HepG2 (cell line): ENCODE results near the gene LAMA5. TPM values are rescaled to one million over a fixed set of nuclear protein-coding genes. Genes with fewer than 3 reads are reported as not detected.

Source experiments
- ATF3 ChIP-seq: sonication (generic); formaldehyde crosslinking; IDR thresholded peaks from 2 replicates; pipeline ENCODE4 v1.4.0; 2020; ENCODE audit warnings: missing genetic modification reagents
- CENPT ChIP-seq: sonication (generic); formaldehyde crosslinking; IDR thresholded peaks from 2 replicates; pipeline ENCODE4 v1.8.0; 2022; ENCODE audit warnings: low read depth, mild to moderate bottlenecking, moderate library complexity, missing genetic modification reagents
- FOXK1 ChIP-seq: sonication (generic); formaldehyde crosslinking; IDR thresholded peaks from 2 replicates; pipeline ENCODE4 v1.4.0; 2020; ENCODE audit warnings: low read depth, missing genetic modification reagents, borderline replicate concordance
- FOXO4 ChIP-seq: sonication (generic); formaldehyde crosslinking; conservative IDR thresholded peaks from 2 replicates; pipeline ENCODE4 v1.8.1; 2023; ENCODE audit warnings: missing genetic modification reagents
- HNF1A ChIP-seq, 2 experiments: sonication (generic) in 1 of 2; formaldehyde crosslinking in 1 of 2; IDR thresholded peaks; 2 replicates each; pipeline versions ENCODE4 v1.4.0 to v1.6.1; 2016 to 2020; ENCODE audit warnings: borderline replicate concordance in 1 of 2, low read depth in 1 of 2, mild to moderate bottlenecking in 1 of 2, missing genetic modification reagents in 1 of 2
- HNF4G ChIP-seq, 2 experiments: sonication (generic) in 1 of 2; formaldehyde crosslinking in 1 of 2; IDR thresholded peaks; 2 replicates each; pipeline versions ENCODE4 v1.4.0 to v1.6.1; 2011 to 2020; ENCODE audit warnings: borderline replicate concordance in 2 of 2, low read depth in 2 of 2, mild to moderate bottlenecking in 2 of 2, low read length in 1 of 2, missing genetic modification reagents in 1 of 2, moderate library complexity in 1 of 2
- MLLT10 ChIP-seq: sonication (generic); formaldehyde crosslinking; IDR thresholded peaks from 2 replicates; pipeline ENCODE4 v1.4.0; 2020; ENCODE audit warnings: missing genetic modification reagents
- SALL1 ChIP-seq: sonication (generic); formaldehyde crosslinking; IDR thresholded peaks from 2 replicates; pipeline ENCODE4 v1.8.0; 2022; ENCODE audit warnings: mild to moderate bottlenecking, missing genetic modification reagents
- ZBTB7A ChIP-seq: sonication (generic); formaldehyde crosslinking; IDR thresholded peaks from 2 replicates; pipeline ENCODE4 v1.8.0; 2022; ENCODE audit warnings: mild to moderate bottlenecking, missing genetic modification reagents
- ZNF234 ChIP-seq: sonication (generic); formaldehyde crosslinking; conservative IDR thresholded peaks from 2 replicates; pipeline ENCODE4 v1.5.1; 2020; ENCODE audit warnings: mild to moderate bottlenecking, missing genetic modification reagents
- ZNF264 ChIP-seq: sonication (generic); formaldehyde crosslinking; IDR thresholded peaks from 2 replicates; pipeline ENCODE4 v1.4.0; 2020; ENCODE audit warnings: missing genetic modification reagents
- ZNF3 ChIP-seq: IDR thresholded peaks from 2 replicates; pipeline ENCODE4 v1.7.0; 2017; ENCODE audit warnings: inconsistent platforms
- ZNF30 ChIP-seq: sonication (generic); formaldehyde crosslinking; IDR thresholded peaks from 2 replicates; pipeline ENCODE4 v1.5.0; 2020; ENCODE audit warnings: mild to moderate bottlenecking, missing genetic modification reagents
- ZNF335 ChIP-seq: sonication (generic); formaldehyde crosslinking; IDR thresholded peaks from 2 replicates; pipeline ENCODE4 v1.4.0; 2020; ENCODE audit warnings: missing genetic modification reagents
- ZNF512B ChIP-seq: sonication (generic); formaldehyde crosslinking; IDR thresholded peaks from 2 replicates; pipeline ENCODE4 v1.5.1; 2020; ENCODE audit warnings: missing genetic modification reagents, mild to moderate bottlenecking, borderline replicate concordance
- ZNF547 ChIP-seq: sonication (generic); formaldehyde crosslinking; IDR thresholded peaks from 2 replicates; pipeline ENCODE4 v1.5.1; 2020; ENCODE audit warnings: mild to moderate bottlenecking, missing genetic modification reagents
- ZNF572 ChIP-seq: sonication (generic); formaldehyde crosslinking; IDR thresholded peaks from 2 replicates; pipeline ENCODE4 v1.5.1; 2020; ENCODE audit warnings: mild to moderate bottlenecking, missing genetic modification reagents
- ZNF737 ChIP-seq: sonication (generic); formaldehyde crosslinking; IDR thresholded peaks from 2 replicates; pipeline ENCODE4 v1.5.0; 2020; ENCODE audit warnings: missing genetic modification reagents, mild to moderate bottlenecking, borderline replicate concordance
- ZNF768 ChIP-seq: sonication (generic); formaldehyde crosslinking; IDR thresholded peaks from 2 replicates; pipeline ENCODE4 v1.4.0; 2020; ENCODE audit warnings: missing genetic modification reagents
- ZNF775 ChIP-seq: sonication (generic); formaldehyde crosslinking; IDR thresholded peaks from 2 replicates; pipeline ENCODE4 v1.4.0; 2020; ENCODE audit warnings: missing genetic modification reagents, mild to moderate bottlenecking, moderate library complexity, borderline replicate concordance
- polyA plus RNA-seq, 8 experiments: library from polyadenylated mRNA; depleted of rRNA in 3 of 8; stranded (reverse) in 7 of 8; unstranded in 1 of 8; fragments of >200 nt; fragmentation: Illumina TruSeq in 4 of 8; extraction: Trizol in 4 of 8; gene quantifications; 2 replicates each; pipeline versions ENCODE4 v1.2.1 to v1.2.3, GENCODE V29; 2011 to 2016; ENCODE audit warnings: low read depth in 4 of 8, missing spikeins in 1 of 8, mixed read lengths in 1 of 8; ENCODE audit not compliant: insufficient read depth in 1 of 8
- total RNA-seq, 5 experiments: library from RNA; depleted of rRNA; stranded (reverse); fragments of >200 nt; fragmentation: Illumina TruSeq; extraction: Trizol; gene quantifications; 2 replicates each; pipeline ENCODE4 v1.2.3, GENCODE V29; 2016; ENCODE audit warnings: low read depth in 1 of 5

Gene LAMA5
- total and polyA plus RNA-seq, 2 of the 13 experiments (the other 11 are each of a cell fraction or from before 2014, with no cell fraction given), result 21.0 to 44.7 TPM

GRCh38 chr20:62370115-62370806 lies 3.1 kb upstream of the LAMA5 start (continued):
- TF ChIP-seq HNF1A (IDR thresholded peaks at IDR 0.05; ENCODE audit: low read depth) (no peak), HNF1A (CRISPR knock-in tag; IDR thresholded peaks at IDR 0.05; ENCODE audit: borderline replicate concordance) (peak; percentile 12; the same call in 1 of the 2 replicates), ZNF775 (CRISPR knock-in tag) (no peak), CENPT (CRISPR knock-in tag) (peak; percentile 90; the same call in 1 of the 2 replicates), ZNF264 (CRISPR knock-in tag) (no peak), ZNF335 (CRISPR knock-in tag) (no peak), FOXK1 (CRISPR knock-in tag) (no peak), ZNF768 (no peak), HNF4G (IDR thresholded peaks at IDR 0.05; ENCODE audit: borderline replicate concordance, low read depth, low read length) (peak; percentile 4; the same call in 1 of the 2 replicates), HNF4G (CRISPR knock-in tag; IDR thresholded peaks at IDR 0.05; ENCODE audit: borderline replicate concordance, low read depth) (no peak), FOXO4 (CRISPR knock-in tag) (0 out of 2 replicates have a peak, but pooled peaks have one; percentile 83), ZNF512B (CRISPR knock-in tag) (no peak), ZNF3 (CRISPR knock-in tag) (0 out of 2 replicates have a peak, but pooled peaks have one; percentile 12), ZNF737 (CRISPR knock-in tag) (0 out of 2 replicates have a peak, but pooled peaks have one; percentile 23), ZNF547 (CRISPR knock-in tag) (peak; percentile 20; the same call in 1 of the 2 replicates), ZBTB7A (CRISPR knock-in tag) (0 out of 2 replicates have a peak, but pooled peaks have one; percentile 17), ATF3 (CRISPR knock-in tag) (no peak), ZNF234 (CRISPR knock-in tag) (peak; percentile 77; the same call in 1 of the 2 replicates), MLLT10 (CRISPR knock-in tag) (no peak), ZNF30 (CRISPR knock-in tag) (peak; percentile 54; the same call in 1 of the 2 replicates), SALL1 (peak; percentile 55), ZNF572 (0 out of 2 replicates have a peak, but pooled peaks have one; percentile 33)
